Measurements from ENCODE around the gene ILKAP.

DNA sequence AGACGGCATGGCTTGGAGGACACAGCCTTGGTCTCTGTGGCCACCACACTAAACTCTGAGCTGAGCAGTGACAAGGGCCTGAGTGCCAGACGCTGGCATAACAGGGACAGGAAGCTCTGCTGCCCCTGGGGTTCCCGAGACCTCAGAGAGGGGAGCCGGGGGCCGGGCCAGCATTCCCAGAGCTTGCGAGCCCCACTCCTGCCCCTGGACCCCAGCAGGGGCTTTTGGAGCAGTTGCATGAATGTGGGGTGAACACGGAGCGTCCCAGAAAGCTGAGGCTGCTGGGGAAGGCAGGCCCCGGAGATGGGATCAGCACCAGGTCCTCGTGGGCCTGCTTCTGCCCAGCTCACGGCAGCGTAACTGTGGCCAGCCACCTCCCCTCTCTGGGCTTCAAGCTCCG lies 52.3 kb downstream of the ILKAP start:
- TF ChIP-seq TAF1 (IDR thresholded peaks at IDR 0.05; ENCODE audit: low read depth, low read length) (no peak), POLR2AphosphoS5 (IDR thresholded peaks at IDR 0.05; ENCODE audit: low read depth, low read length) (no peak), POLR2A (IDR thresholded peaks at IDR 0.05; ENCODE audit: low read depth, low read length) (no peak), PAX5 (IDR thresholded peaks at IDR 0.05; ENCODE audit: insufficient read depth, low read length, severe bottlenecking) (no peak)
